Fibroblast of lung (primary cell): ENCODE results near the gene PRELID1.

ENCODE experiments used
- CTCF ChIP-seq, 2 donors: IDR thresholded peaks in 1 of 2; conservative IDR thresholded peaks in 1 of 2; 1 replicate in 1 of 2; 2 replicates in 1 of 2; pipeline ENCODE4 v1.5.1; 2011 to 2012; ENCODE audit warnings: low read length in 2 of 2, control low read depth in 1 of 2, inconsistent platforms in 1 of 2, low read depth in 1 of 2, mild to moderate bottlenecking in 1 of 2
- EZH2 ChIP-seq: IDR thresholded peaks from 2 replicates; pipeline ENCODE4 v1.5.1; 2012; ENCODE audit warnings: low read length, control low read depth, mild to moderate bottlenecking; ENCODE audit errors: missing control alignments

DNA sequence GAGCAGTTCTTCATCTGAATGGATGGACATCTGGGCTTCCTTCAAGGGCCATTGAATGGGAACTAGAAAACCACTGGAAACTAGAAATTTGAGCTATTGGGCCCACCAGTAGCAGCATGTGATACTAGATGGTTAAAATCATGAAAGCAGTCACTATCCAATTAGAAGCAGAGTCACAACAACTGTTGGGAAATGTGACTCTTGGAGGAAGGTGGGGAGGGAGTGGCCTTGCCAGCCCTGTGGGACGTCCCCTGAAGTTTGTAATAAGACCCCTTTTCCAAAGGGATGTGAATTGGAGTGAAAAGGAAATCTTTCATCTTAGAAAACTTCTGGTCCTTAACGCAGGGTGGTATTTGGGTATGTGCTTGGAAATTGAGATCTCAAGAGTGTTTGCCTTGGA lies 5.7 kb upstream of the PRELID1 start:
- TF ChIP-seq CTCF (conservative IDR thresholded peaks at IDR 0.05 in 1 of 2, IDR thresholded peaks at IDR 0.05 in 1 of 2; ENCODE audit: low read depth in 1 of 2, low read length in 2 of 2): no peak
- no peak for TF ChIP-seq EZH2
